K562 (cell line): Measurements from ENCODE around the gene VHLL. TPM values are rescaled to one million over a fixed set of nuclear protein-coding genes. Genes with fewer than 3 reads are reported as not detected.

ENCODE experiments used
- COPS2 ChIP-seq: fragments of 450-650 bp; conservative IDR thresholded peaks from 2 replicates; pipeline ENCODE4 v1.6.1; 2016; ENCODE audit warnings: mild to moderate bottlenecking, moderate library complexity
- DDX20 ChIP-seq: fragments of 450-650 bp; IDR thresholded peaks from 2 replicates; pipeline ENCODE4 v1.6.1; 2016; ENCODE audit warnings: missing genetic modification characterization, low read depth, mild to moderate bottlenecking, missing compliant biosample characterization, moderate library complexity
- ETV1 ChIP-seq: fragments of 450-650 bp; conservative IDR thresholded peaks from 2 replicates; pipeline ENCODE4 v1.6.1; 2016; ENCODE audit warnings: missing genetic modification characterization, control low read depth, low read depth, missing compliant biosample characterization
- GABPB1 ChIP-seq: sonication (generic); formaldehyde crosslinking; IDR thresholded peaks from 2 replicates; pipeline ENCODE4 v1.8.0; 2022; ENCODE audit warnings: mild to moderate bottlenecking, missing genetic modification reagents
- HNRNPK ChIP-seq: fragments of 200-400 bp; formaldehyde crosslinking; IDR thresholded peaks from one replicate; pipeline ENCODE4 v1.6.1; 2018; ENCODE audit warnings: mild to moderate bottlenecking, low read depth, low read length; ENCODE audit not compliant: poor library complexity, severe bottlenecking
- MED1 ChIP-seq: sonication (generic); formaldehyde crosslinking; IDR thresholded peaks from 2 replicates; pipeline ENCODE4 v1.8.1; 2023; ENCODE audit warnings: missing genetic modification reagents, borderline replicate concordance
- MXI1 ChIP-seq: IDR thresholded peaks from 2 replicates; pipeline ENCODE4 v1.6.1; 2011; ENCODE audit warnings: low read depth, mild to moderate bottlenecking, improper control_type of control experiment, low read length
- PHF8 ChIP-seq: fragments of 200-600 bp; sonication (generic); IDR thresholded peaks from 2 replicates; pipeline ENCODE4 v1.6.1; 2012; ENCODE audit warnings: mixed run types, mild to moderate bottlenecking, inconsistent platforms, low read length, moderate library complexity, borderline replicate concordance
- RBM22 ChIP-seq: fragments of 200-400 bp; formaldehyde crosslinking; IDR thresholded peaks from 2 replicates; pipeline ENCODE4 v1.6.1; 2018; ENCODE audit warnings: low read length, low read depth; ENCODE audit not compliant: poor library complexity, severe bottlenecking
- TFAM ChIP-seq: fragments of 250-450 bp; sonication (Bioruptor Pico); conservative IDR thresholded peaks from 2 replicates; pipeline ENCODE4 v1.5.0; 2021; ENCODE audit warnings: mild to moderate bottlenecking, moderate library complexity
- U2AF1 ChIP-seq: fragments of 200-400 bp; formaldehyde crosslinking; optimal IDR thresholded peaks from 2 replicates; pipeline ENCODE3; 2017; ENCODE audit warnings: mild to moderate bottlenecking, low read depth, low read length, moderate library complexity
- WHSC1 ChIP-seq: IDR thresholded peaks from one replicate; pipeline ENCODE4 v1.6.1; 2012; ENCODE audit warnings: low read length, control low read depth, inconsistent platforms
- XRCC4 ChIP-seq: IDR thresholded peaks from one replicate; pipeline ENCODE4 v1.6.1; 2011; ENCODE audit not compliant: insufficient read depth, insufficient read length; ENCODE audit errors: extremely low read depth
- ZNF23 ChIP-seq: fragments of 250-450 bp; sonication (Bioruptor Pico); IDR thresholded peaks from 2 replicates; pipeline ENCODE4 v1.4.0; 2020; ENCODE audit warnings: mild to moderate bottlenecking
- ZNF347 ChIP-seq: fragments of 450-650 bp; formaldehyde crosslinking; IDR thresholded peaks from 2 replicates; pipeline ENCODE4 v1.4.0; 2020; ENCODE audit warnings: low read depth, mild to moderate bottlenecking, moderate library complexity
- ZNF764 ChIP-seq: fragments of 250-450 bp; sonication (Bioruptor Pico); IDR thresholded peaks from 2 replicates; pipeline ENCODE4 v1.4.0; 2020; ENCODE audit warnings: low read depth, mild to moderate bottlenecking, moderate library complexity
- ZNF830 ChIP-seq: fragments of 250-450 bp; sonication (Bioruptor Pico); IDR thresholded peaks from 2 replicates; pipeline ENCODE4 v1.5.0; 2021; ENCODE audit warnings: mild to moderate bottlenecking
- ZSCAN29 ChIP-seq: fragments of 450-650 bp; IDR thresholded peaks from 2 replicates; pipeline ENCODE4 v1.6.1; 2017
- polyA plus RNA-seq, 8 experiments: library from polyadenylated mRNA; depleted of rRNA in 4 of 8; stranded (reverse) in 5 of 8; unstranded in 3 of 8; fragments of >200 nt; fragmentation: Nextera tagmentation in 2 of 8; fragmentation: Illumina TruSeq in 1 of 8; extraction: Ambion mirVana in 2 of 8; extraction: Trizol in 1 of 8; gene quantifications; 2 replicates each; pipeline versions ENCODE4 v1.2.1 to v1.2.3, GENCODE V29; 2011 to 2014; ENCODE audit warnings: inconsistent platforms in 1 of 8, missing spikeins in 1 of 8
- total RNA-seq, 7 experiments: library from RNA; depleted of rRNA in 6 of 7; stranded (reverse); fragments of >200 nt in 6 of 7; fragmentation: Illumina TruSeq in 2 of 7; extraction: Trizol in 2 of 7; gene quantifications; 2 replicates each; pipeline versions ENCODE4 v1.2.1 to v1.2.3, GENCODE V29; 2011 to 2021; ENCODE audit warnings: low replicate concordance in 1 of 7
- TF ChIP-seq, protein P1 (sequence below): fragments of 250-450 bp; sonication (Bioruptor Pico); IDR thresholded peaks from 2 replicates; pipeline ENCODE4 v1.4.0; 2020; ENCODE audit warnings: mild to moderate bottlenecking, moderate library complexity
- TF ChIP-seq, protein P2 (sequence below): sonication (generic); formaldehyde crosslinking; IDR thresholded peaks from 2 replicates; pipeline ENCODE4 v1.8.0; 2022; ENCODE audit warnings: missing genetic modification reagents, mild to moderate bottlenecking, borderline replicate concordance
- TF ChIP-seq, protein P3 (sequence below): fragments of 150-350 bp; conservative IDR thresholded peaks from 2 replicates; pipeline ENCODE4 v1.6.1; 2014; ENCODE audit warnings: low read length
- TF ChIP-seq, protein P4 (sequence below): fragments of 450-650 bp; IDR thresholded peaks from 2 replicates; pipeline ENCODE4 v1.6.1; 2014; ENCODE audit warnings: low read depth, mild to moderate bottlenecking, moderate library complexity, borderline replicate concordance
- TF ChIP-seq, protein P5 (sequence below): fragments of 250-450 bp; sonication (Bioruptor Pico); IDR thresholded peaks from 2 replicates; pipeline ENCODE4 v1.5.0; 2021

The VHLL gene
- total and polyA plus RNA-seq, 9 of the 15 experiments (the other 6 are each of a cell fraction or from before 2014, with no cell fraction given), result not detected

DNA sequence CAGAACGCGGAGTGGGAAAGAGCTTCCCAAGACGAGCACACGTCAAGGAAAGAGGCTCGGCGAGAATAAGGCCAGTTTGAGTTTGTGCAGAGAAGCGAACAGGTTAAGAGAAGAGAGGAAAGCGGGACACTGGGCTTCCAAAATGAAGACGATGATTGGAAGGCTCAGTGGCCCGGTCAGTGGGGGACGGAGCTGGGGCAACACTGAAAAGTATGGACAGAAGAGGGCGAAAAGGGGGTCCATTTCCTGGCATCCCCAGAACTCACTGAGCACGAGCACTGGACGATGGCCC lies 38.7 kb upstream of the VHLL start (continued):
- TF ChIP-seq HNRNPK (no peak), DDX20 (tag) (no peak), TFAM (CRISPR knock-in tag) (no peak), PHF8 (peak; percentile 82; the same call in 1 of the 2 replicates), ETV1 (no peak), ZNF347 (CRISPR knock-in tag) (no peak), COPS2 (no peak), MXI1 (peak; percentile 20; the same call in 1 of the 2 replicates), ZNF764 (CRISPR knock-in tag) (no peak), XRCC4 (no peak), ZSCAN29 (no peak), GABPB1 (CRISPR knock-in tag) (no peak), U2AF1 (no peak), MED1 (CRISPR knock-in tag) (no peak), WHSC1 (no peak), ZNF830 (no peak), ZNF23 (CRISPR knock-in tag) (no peak), RBM22 (no peak)
- TF ChIP-seq, protein P1, sequence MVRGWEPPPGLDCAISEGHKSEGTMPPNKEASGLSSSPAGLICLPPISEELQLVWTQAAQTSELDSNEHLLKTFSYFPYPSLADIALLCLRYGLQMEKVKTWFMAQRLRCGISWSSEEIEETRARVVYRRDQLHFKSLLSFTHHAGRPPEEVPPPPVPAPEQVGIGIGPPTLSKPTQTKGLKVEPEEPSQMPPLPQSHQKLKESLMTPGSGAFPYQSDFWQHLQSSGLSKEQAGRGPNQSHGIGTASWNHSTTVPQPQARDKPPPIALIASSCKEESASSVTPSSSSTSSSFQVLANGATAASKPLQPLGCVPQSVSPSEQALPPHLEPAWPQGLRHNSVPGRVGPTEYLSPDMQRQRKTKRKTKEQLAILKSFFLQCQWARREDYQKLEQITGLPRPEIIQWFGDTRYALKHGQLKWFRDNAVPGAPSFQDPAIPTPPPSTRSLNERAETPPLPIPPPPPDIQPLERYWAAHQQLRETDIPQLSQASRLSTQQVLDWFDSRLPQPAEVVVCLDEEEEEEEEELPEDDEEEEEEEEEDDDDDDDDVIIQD, result no peak
- TF ChIP-seq, protein P2, sequence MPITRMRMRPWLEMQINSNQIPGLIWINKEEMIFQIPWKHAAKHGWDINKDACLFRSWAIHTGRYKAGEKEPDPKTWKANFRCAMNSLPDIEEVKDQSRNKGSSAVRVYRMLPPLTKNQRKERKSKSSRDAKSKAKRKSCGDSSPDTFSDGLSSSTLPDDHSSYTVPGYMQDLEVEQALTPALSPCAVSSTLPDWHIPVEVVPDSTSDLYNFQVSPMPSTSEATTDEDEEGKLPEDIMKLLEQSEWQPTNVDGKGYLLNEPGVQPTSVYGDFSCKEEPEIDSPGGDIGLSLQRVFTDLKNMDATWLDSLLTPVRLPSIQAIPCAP (CRISPR knock-in tag), result no peak
- TF ChIP-seq, protein P3, sequence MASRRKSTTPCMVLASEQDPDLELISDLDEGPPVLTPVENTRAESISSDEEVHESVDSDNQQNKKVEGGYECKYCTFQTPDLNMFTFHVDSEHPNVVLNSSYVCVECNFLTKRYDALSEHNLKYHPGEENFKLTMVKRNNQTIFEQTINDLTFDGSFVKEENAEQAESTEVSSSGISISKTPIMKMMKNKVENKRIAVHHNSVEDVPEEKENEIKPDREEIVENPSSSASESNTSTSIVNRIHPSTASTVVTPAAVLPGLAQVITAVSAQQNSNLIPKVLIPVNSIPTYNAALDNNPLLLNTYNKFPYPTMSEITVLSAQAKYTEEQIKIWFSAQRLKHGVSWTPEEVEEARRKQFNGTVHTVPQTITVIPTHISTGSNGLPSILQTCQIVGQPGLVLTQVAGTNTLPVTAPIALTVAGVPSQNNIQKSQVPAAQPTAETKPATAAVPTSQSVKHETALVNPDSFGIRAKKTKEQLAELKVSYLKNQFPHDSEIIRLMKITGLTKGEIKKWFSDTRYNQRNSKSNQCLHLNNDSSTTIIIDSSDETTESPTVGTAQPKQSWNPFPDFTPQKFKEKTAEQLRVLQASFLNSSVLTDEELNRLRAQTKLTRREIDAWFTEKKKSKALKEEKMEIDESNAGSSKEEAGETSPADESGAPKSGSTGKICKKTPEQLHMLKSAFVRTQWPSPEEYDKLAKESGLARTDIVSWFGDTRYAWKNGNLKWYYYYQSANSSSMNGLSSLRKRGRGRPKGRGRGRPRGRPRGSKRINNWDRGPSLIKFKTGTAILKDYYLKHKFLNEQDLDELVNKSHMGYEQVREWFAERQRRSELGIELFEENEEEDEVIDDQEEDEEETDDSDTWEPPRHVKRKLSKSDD, result no peak
- TF ChIP-seq, protein P4, sequence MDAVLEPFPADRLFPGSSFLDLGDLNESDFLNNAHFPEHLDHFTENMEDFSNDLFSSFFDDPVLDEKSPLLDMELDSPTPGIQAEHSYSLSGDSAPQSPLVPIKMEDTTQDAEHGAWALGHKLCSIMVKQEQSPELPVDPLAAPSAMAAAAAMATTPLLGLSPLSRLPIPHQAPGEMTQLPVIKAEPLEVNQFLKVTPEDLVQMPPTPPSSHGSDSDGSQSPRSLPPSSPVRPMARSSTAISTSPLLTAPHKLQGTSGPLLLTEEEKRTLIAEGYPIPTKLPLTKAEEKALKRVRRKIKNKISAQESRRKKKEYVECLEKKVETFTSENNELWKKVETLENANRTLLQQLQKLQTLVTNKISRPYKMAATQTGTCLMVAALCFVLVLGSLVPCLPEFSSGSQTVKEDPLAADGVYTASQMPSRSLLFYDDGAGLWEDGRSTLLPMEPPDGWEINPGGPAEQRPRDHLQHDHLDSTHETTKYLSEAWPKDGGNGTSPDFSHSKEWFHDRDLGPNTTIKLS, result no peak
- TF ChIP-seq, protein P5, sequence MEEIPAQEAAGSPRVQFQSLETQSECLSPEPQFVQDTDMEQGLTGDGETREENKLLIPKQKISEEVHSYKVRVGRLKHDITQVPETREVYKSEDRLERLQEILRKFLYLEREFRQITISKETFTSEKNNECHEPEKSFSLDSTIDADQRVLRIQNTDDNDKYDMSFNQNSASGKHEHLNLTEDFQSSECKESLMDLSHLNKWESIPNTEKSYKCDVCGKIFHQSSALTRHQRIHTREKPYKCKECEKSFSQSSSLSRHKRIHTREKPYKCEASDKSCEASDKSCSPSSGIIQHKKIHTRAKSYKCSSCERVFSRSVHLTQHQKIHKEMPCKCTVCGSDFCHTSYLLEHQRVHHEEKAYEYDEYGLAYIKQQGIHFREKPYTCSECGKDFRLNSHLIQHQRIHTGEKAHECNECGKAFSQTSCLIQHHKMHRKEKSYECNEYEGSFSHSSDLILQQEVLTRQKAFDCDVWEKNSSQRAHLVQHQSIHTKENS (CRISPR knock-in tag), result no peak
